ENCODE measurements around the gene UGT1A5.

Gene UGT1A5

GRCh38 chr2:233807966-233808935 is 95.5 kb downstream of the UGT1A5 start:
- DNase-seq (ENCODE audit: low read depth in 3 of 3), result no peak

GRCh38 chr2:233810385-233810784 is 97.7 kb downstream of the UGT1A5 start:
- DNase-seq (ENCODE audit: low read depth in 3 of 3), result no peak

GRCh38 chr2:233811087-233811486 is 98.4 kb downstream of the UGT1A5 start:
- DNase-seq (ENCODE audit: low read depth in 3 of 3), result no peak

GRCh38 chr2:233811732-233812131 is 99.0 kb downstream of the UGT1A5 start:
- DNase-seq (ENCODE audit: low read depth in 3 of 3), result no peak

- DNase-seq (ENCODE audit: low read depth in 3 of 3), result no peak
Measured at GRCh38 chr2:233813236-233814055, 100.7 kb downstream of the UGT1A5 start.

GRCh38 chr2:233814056-233814835 is 101.5 kb downstream of the UGT1A5 start:
- DNase-seq (ENCODE audit: low read depth in 3 of 3), result no peak

GRCh38 chr2:233815861-233816260 is 103.2 kb downstream of the UGT1A5 start:
- no peak for DNase-seq (ENCODE audit: low read depth in 3 of 3)

- no peak for DNase-seq (ENCODE audit: low read depth in 3 of 3)
Measured at GRCh38 chr2:233816334-233816733, 103.6 kb downstream of the UGT1A5 start.

GRCh38 chr2:233816771-233817170 is 104.1 kb downstream of the UGT1A5 start:
- no peak for DNase-seq (ENCODE audit: low read depth in 3 of 3)

GRCh38 chr2:233817361-233817911 is 104.7 kb downstream of the UGT1A5 start:
- no peak for DNase-seq (ENCODE audit: low read depth in 3 of 3)

- DNase-seq (ENCODE audit: low read depth in 3 of 3), result no peak
Measured at GRCh38 chr2:233817995-233818638, 105.4 kb downstream of the UGT1A5 start.

DNA sequence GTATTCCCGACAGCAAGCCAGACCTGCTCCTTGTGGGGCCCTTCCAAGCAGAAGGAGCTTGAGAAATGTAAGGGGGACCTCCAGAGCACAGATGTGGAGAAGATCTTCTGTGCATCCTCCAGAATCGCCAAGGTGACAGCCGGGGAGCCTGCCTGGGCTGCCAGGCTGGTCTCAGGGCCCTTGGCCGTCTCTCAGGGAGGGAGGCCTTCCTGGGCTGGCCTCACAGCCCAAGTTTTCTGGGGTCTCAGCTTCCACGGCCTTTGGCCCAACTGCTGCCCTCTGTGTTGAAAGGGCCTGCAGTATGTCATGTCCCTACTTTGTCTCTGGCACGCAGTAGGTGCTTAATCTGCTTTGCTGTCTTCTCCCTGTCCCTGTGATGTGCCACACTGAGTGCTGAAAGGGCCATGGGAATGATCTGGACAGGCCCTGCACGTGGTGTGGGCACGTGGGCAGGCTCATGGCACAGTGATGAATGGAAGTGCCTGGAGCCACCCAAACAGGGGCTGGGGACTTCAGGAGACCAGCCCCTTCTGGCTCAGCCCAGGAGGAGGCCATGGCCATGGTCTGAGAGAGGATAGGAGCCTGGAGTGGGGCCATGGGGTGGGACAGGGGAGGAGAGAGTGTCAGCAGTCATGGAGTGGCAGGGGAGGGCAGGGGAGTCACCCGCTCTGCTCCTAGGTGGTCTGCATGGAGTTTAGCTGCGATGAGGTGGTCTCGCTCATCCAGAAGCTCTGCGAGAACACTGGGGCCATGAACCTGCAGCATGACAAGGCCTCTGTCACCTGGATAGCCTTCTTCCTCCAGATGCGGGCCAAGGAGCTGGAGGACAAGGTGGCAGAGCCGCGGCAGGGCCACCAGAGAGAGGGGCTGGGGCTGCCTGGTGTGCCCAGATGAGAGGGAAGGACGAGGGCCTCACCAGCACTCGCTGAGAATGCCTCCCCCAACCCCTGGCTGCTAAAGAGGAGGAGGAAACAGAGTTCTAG is 106.2 kb downstream of the UGT1A5 start:
- no peak for DNase-seq (ENCODE audit: low read depth in 3 of 3)

DNA sequence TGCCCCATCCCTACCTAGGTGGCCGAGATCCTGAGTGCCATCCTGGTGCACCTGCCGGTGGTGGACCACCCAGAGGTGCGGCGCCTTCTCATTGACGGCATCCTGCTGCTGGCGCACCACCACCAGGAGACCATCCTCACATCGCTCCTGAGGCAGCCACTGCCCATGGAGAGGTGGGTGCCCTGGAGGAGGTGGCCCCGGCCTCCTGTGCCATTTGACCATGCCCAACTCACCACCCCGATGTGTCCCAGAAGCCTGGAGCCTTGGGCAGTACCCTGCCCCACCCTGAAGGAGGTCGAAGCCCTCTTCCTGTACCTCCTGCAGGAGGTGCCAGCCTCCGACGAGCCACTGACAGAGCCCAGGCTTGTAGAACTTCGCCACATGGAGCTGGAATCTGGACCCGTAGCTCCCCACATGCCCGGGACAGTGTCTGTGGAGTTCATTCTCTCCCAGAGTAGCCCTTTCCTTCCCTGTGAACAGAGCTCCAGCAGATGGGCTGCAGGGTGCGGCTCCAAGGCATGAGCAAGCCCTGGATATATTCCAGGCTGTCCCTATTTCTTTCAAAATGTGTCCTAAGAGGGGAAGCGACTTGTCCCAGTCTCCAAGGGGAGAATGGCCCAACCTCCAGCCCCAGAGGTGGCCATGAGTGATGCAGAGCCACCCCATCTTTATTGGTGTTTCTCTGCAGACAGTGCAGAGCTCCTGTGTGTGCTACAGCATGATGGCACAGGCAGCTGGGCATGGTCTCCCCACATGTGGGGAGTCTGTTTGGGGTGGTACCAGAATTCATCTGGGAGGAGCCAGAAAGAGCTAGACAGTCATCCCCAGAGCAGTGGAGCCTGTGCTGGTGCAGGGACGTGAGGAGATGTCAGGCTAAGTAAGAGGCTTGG is 107.4 kb downstream of the UGT1A5 start:
- no peak for DNase-seq (ENCODE audit: low read depth in 3 of 3)

DNA sequence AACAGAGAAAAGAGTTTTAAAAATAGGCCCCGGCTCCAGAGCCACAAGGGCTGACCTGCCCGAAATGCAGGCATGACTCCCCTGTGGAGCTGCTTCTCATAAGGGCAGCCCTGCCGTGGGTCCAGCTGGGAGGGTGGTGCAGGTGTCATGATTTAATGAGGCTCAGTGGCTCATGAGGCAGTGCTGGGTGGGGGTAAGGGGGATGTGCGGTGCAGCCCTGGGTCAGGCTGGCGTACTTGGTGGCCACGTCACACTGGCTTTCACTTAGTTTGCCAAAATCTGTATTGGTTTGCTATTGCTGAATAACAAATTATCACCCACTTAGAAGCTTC is 108.0 kb downstream of the UGT1A5 start:
- no peak for DNase-seq (ENCODE audit: low read depth in 3 of 3)

- DNase-seq (ENCODE audit: low read depth in 3 of 3), result no peak
Measured at GRCh38 chr2:233821196-233821595, 108.5 kb downstream of the UGT1A5 start.

DNA sequence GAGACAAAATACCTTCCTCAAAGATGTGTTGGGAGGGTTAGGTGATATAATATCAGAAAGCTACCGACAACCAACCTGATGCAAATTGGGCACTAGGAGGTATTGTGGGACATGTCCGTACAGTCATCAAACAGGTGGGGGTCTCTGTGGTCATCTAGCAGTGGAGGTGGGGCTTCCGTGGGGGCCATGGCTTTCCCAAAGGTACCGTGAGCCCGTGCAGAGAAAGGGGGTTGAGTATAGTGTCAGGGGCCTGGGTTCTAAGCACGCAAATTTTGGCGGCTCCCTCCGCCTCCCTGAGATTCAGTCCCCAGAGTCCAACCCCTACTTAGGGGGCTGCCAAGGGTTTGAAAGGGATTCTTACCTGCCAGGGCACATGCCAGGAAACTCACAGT is 109.0 kb downstream of the UGT1A5 start:
- DNase-seq (ENCODE audit: low read depth in 3 of 3), result no peak

DNA sequence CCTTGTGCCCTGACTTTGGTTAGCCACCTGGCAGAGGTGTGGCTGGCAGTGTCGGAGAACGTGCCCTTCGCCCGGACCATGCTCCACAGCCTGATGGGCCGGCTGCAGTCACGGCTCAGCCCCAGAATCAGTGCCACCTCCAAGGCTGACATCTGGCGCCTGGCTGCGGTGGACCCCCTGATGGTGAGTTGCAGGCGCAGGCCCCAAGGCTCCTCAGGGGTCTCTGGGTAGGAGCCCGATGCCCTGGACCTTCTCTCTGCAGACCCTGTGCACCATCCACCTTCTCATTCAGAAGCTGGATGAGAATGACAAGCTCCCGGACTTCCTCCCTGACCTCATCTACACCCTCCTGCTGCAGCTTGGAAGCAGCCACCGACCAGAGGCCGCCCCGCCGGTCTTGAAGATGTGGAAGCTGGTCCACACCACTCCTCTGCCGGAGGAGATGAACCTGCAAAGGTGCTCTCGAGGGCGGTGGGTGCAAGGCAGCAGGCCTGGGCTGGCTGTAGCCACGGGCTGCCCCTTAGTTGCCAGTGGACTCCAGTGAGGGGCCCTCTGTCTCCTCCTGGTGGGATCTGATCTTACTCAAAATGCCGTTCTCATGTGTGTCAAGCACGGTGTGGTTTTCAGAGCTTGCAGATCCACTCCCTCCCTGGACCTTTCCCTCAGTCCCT is 109.5 kb downstream of the UGT1A5 start:
- no peak for DNase-seq (ENCODE audit: low read depth in 3 of 3)

Data from stimulated activated CD4-positive, alpha-beta T cell treated with anti-CD3 and anti-CD28 coated beads, TNF-alpha, amount 100 ng/mL, for 48 hours (primary cell).